ENCODE results near the gene OR2H1. TPM values are rescaled to one million over a fixed set of nuclear protein-coding genes. Genes with fewer than 3 reads are reported as not detected.

Gene OR2H1
- total and polyA plus RNA-seq, 9 of the 15 experiments (the other 6 are each of a cell fraction or from before 2014, with no cell fraction given) = not detected

DNA sequence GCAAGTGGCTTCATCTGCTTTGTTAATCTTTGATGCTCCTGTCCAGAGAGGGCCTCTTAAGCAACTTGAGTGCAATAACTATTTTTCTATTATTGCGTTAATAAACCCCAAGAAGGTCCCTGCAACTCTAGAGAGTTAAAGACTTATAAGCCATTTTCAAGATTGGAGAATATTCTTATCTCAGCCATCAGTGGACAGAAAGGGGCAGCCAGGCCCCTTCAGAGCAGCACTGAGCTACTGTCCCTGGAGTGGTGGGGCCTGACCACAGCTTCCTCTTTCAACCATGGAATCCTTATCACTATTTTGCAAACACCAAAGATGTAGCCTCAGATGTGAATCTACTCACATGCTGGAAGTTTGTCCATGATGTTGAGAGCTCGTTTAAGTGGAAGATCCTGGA lies 33.6 kb downstream of the OR2H1 start (continued):
- peak in 1 of 2 experiments; percentile 29; a peak in 1 of 4 replicates for TF ChIP-seq ETV6 (IDR thresholded peaks at IDR 0.05; ENCODE audit: borderline replicate concordance in 1 of 2, low read depth in 2 of 2, low read length in 1 of 2)
- no peak for TF ChIP-seq ETV6 (CRISPR knock-in tag; IDR thresholded peaks at IDR 0.05; ENCODE audit: borderline replicate concordance)
- TF ChIP-seq ZNF830 (CRISPR knock-in tag; IDR thresholded peaks at IDR 0.05) = no peak
- peak; percentile 34; the same call in 1 of the 2 replicates for TF ChIP-seq MYC (IDR thresholded peaks at IDR 0.05; ENCODE audit: low read depth, low read length)
- TF ChIP-seq MYC (CRISPR knock-in tag; IDR thresholded peaks at IDR 0.05; ENCODE audit: borderline replicate concordance, low read depth) = no peak
- TF ChIP-seq, protein P1, sequence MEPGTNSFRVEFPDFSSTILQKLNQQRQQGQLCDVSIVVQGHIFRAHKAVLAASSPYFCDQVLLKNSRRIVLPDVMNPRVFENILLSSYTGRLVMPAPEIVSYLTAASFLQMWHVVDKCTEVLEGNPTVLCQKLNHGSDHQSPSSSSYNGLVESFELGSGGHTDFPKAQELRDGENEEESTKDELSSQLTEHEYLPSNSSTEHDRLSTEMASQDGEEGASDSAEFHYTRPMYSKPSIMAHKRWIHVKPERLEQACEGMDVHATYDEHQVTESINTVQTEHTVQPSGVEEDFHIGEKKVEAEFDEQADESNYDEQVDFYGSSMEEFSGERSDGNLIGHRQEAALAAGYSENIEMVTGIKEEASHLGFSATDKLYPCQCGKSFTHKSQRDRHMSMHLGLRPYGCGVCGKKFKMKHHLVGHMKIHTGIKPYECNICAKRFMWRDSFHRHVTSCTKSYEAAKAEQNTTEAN (CRISPR knock-in tag; IDR thresholded peaks at IDR 0.05) = no peak
- no peak for TF ChIP-seq TCF7L2 (IDR thresholded peaks at IDR 0.05; ENCODE audit: low read depth, low read length)
- TF ChIP-seq, protein P2, sequence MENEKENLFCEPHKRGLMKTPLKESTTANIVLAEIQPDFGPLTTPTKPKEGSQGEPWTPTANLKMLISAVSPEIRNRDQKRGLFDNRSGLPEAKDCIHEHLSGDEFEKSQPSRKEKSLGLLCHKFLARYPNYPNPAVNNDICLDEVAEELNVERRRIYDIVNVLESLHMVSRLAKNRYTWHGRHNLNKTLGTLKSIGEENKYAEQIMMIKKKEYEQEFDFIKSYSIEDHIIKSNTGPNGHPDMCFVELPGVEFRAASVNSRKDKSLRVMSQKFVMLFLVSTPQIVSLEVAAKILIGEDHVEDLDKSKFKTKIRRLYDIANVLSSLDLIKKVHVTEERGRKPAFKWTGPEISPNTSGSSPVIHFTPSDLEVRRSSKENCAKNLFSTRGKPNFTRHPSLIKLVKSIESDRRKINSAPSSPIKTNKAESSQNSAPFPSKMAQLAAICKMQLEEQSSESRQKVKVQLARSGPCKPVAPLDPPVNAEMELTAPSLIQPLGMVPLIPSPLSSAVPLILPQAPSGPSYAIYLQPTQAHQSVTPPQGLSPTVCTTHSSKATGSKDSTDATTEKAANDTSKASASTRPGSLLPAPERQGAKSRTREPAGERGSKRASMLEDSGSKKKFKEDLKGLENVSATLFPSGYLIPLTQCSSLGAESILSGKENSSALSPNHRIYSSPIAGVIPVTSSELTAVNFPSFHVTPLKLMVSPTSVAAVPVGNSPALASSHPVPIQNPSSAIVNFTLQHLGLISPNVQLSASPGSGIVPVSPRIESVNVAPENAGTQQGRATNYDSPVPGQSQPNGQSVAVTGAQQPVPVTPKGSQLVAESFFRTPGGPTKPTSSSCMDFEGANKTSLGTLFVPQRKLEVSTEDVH (IDR thresholded peaks at IDR 0.05; ENCODE audit: low read depth, partially characterized antibody) = no peak
- TF ChIP-seq, protein P3, sequence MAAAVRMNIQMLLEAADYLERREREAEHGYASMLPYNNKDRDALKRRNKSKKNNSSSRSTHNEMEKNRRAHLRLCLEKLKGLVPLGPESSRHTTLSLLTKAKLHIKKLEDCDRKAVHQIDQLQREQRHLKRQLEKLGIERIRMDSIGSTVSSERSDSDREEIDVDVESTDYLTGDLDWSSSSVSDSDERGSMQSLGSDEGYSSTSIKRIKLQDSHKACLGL (CRISPR knock-in tag; IDR thresholded peaks at IDR 0.05; ENCODE audit: borderline replicate concordance, poor library complexity, severe bottlenecking) = no peak
- TF ChIP-seq ZBTB17 (CRISPR knock-in tag; IDR thresholded peaks at IDR 0.05) = peak; percentile 50; the same call in 1 of the 2 replicates
- no peak for TF ChIP-seq RBM17 (IDR thresholded peaks at IDR 0.05; ENCODE audit: borderline replicate concordance, low read depth, low read length)
- no peak for TF ChIP-seq CBX8 (IDR thresholded peaks at IDR 0.05; ENCODE audit: borderline replicate concordance, extremely low read depth, low read depth, low read length, poor library complexity, severe bottlenecking)
- TF ChIP-seq, protein P4, sequence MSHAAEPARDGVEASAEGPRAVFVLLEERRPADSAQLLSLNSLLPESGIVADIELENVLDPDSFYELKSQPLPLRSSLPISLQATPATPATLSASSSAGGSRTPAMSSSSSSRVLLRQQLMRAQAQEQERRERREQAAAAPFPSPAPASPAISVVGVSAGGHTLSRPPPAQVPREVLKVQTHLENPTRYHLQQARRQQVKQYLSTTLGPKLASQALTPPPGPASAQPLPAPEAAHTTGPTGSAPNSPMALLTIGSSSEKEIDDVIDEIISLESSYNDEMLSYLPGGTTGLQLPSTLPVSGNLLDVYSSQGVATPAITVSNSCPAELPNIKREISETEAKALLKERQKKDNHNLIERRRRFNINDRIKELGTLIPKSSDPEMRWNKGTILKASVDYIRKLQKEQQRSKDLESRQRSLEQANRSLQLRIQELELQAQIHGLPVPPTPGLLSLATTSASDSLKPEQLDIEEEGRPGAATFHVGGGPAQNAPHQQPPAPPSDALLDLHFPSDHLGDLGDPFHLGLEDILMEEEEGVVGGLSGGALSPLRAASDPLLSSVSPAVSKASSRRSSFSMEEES (CRISPR knock-in tag; IDR thresholded peaks at IDR 0.05) = no peak
- TF ChIP-seq KAT2B (IDR thresholded peaks at IDR 0.05; ENCODE audit: low read depth, low read length) = no peak
- TF ChIP-seq ZNF57 (CRISPR knock-in tag; IDR thresholded peaks at IDR 0.05) = no peak
- TF ChIP-seq ZNF584 (CRISPR knock-in tag; IDR thresholded peaks at IDR 0.05; ENCODE audit: low read depth) = peak; percentile 67; the same call in 1 of the 2 replicates
- TF ChIP-seq TCFL5 (CRISPR knock-in tag; conservative IDR thresholded peaks at IDR 0.05) = no peak
- peak; percentile 54 for TF ChIP-seq CREM (IDR thresholded peaks at IDR 0.05; ENCODE audit: low read depth)
- TF ChIP-seq SUPT5H (IDR thresholded peaks at IDR 0.05) = no peak
